Endothelial cell of umbilical vein (primary cell): Measurements from ENCODE around the gene TFDP2. TPM values are rescaled to one million over a fixed set of nuclear protein-coding genes. Genes with fewer than 3 reads are reported as not detected.
"Not testable (repeated sequence)": the region's sequence is repeated elsewhere in the genome, so short reads cannot be mapped to it uniquely, and the experiment has no call there.

Experiments used
- BruUV-seq: library from RNA; stranded (reverse); fragments of 400-500 nt; replicated peaks from 2 replicates; lab custom pipeline; 2021; lab: Mats Ljungman, UMichigan
- CTCF ChIA-PET: fragments of 300-600, 350-600 bp; sonication (Branson Sonifier 250); formaldehyde crosslinking; loops from one replicate; lab custom pipeline; 2021; ENCODE audit warnings: antibody characterized with exemption, inconsistent platforms; lab: Charles Lee
- POLR2A ChIA-PET: fragments of 300-600, 350-600 bp; sonication (Branson Sonifier 250); formaldehyde crosslinking; loops from one replicate; lab custom pipeline; 2021; ENCODE audit warnings: antibody characterized with exemption, inconsistent platforms; lab: Charles Lee
- DNase-seq: peaks from one replicate; pipeline ENCODE4 v3.0.0-alpha.2; 2011; ENCODE audit warnings: low read depth, low spot score
- FAIRE-seq: peaks from 2 replicates; lab custom pipeline; 2011; peaks lifted over from hg19 to GRCh38; lab: Jason Lieb, UNC
- H2AFZ ChIP-seq: 2 replicates; pipeline ENCODE4 v1.6.0; 2012; ENCODE audit warnings: low read depth, low read length, control low read depth, inconsistent platforms
- H3K27ac ChIP-seq: 2 replicates; pipeline ENCODE4 v1.5.1; 2011; ENCODE audit warnings: low read depth, mild to moderate bottlenecking, control low read depth, low read length, moderate library complexity; ENCODE audit not compliant: insufficient read depth
- H3K27me3 ChIP-seq, 2 experiments: 2 replicates each; pipeline versions ENCODE4 v1.6.0 to v1.6.1; 2011; ENCODE audit warnings: low read length in 2 of 2, mixed read lengths in 1 of 2; ENCODE audit not compliant: control insufficient read depth in 2 of 2, insufficient read depth in 2 of 2
- H3K36me3 ChIP-seq, 2 experiments: 2 replicates in 1 of 2; 3 replicates in 1 of 2; pipeline ENCODE4 v1.5.1; 2011; ENCODE audit warnings: low read length in 2 of 2, mild to moderate bottlenecking in 1 of 2, moderate library complexity in 1 of 2; ENCODE audit not compliant: control insufficient read depth in 2 of 2, insufficient read depth in 2 of 2; ENCODE audit errors: extremely low read depth in 1 of 2
- H3K4me1 ChIP-seq: 3 replicates; pipeline ENCODE4 v1.5.1; 2011; ENCODE audit warnings: mild to moderate bottlenecking, low read length; ENCODE audit not compliant: control insufficient read depth, insufficient read depth; ENCODE audit errors: extremely low read depth
- H3K4me2 ChIP-seq: 2 replicates; pipeline ENCODE4 v1.6.1; 2011; ENCODE audit warnings: low read length, control low read depth, mixed read lengths; ENCODE audit not compliant: insufficient read depth
- H3K4me3 ChIP-seq, 3 experiments: fragments of 200-600 bp in 1 of 3; sonication (generic), shearing (Covaris generic) in 1 of 3; replicated peaks in 1 of 3; 2 replicates each; pipeline ENCODE4 v1.5.1; 2011 to 2016; ENCODE audit warnings: control low read depth in 3 of 3, low read length in 3 of 3, mild to moderate bottlenecking in 2 of 3, inconsistent platforms in 1 of 3, low read depth in 1 of 3, moderate library complexity in 1 of 3; ENCODE audit not compliant: insufficient read depth in 1 of 3
- H3K79me2 ChIP-seq: 2 replicates; pipeline ENCODE4 v1.6.0; 2012; ENCODE audit warnings: low read length, inconsistent platforms; ENCODE audit not compliant: control insufficient read depth, insufficient read depth
- H3K9ac ChIP-seq: replicated peaks from 2 replicates; pipeline ENCODE3; 2011; ENCODE audit warnings: low read length, control low read depth; ENCODE audit not compliant: insufficient read depth; ENCODE audit errors: extremely low read depth
- H3K9me1 ChIP-seq: replicated peaks from 3 replicates; pipeline ENCODE4 v1.6.0; 2011; ENCODE audit warnings: mild to moderate bottlenecking, low read length; ENCODE audit not compliant: control insufficient read depth, insufficient read depth; ENCODE audit errors: extremely low read depth
- H3K9me3 ChIP-seq: replicated peaks from 2 replicates; pipeline ENCODE4 v1.5.1; 2012; ENCODE audit warnings: low read length, inconsistent platforms; ENCODE audit not compliant: control insufficient read depth, insufficient read depth
- H4K20me1 ChIP-seq: replicated peaks from 2 replicates; pipeline ENCODE3; 2011; ENCODE audit warnings: mild to moderate bottlenecking, low read length; ENCODE audit not compliant: control insufficient read depth, insufficient read depth; ENCODE audit errors: extremely low read depth
- dilution Hi-C: fragments of 300-500 bp; cut with MboI; formaldehyde crosslinking; loops from one replicate; pipeline ENCODE4 v1.15.0; 2019; ENCODE audit warnings: low sequenced_read_pairs; ENCODE audit not compliant: extremely low pct_ligation_motif_present
- intact Hi-C: fragments of 100-400 bp; cut with micrococcal nuclease; formaldehyde crosslinking; loops from one replicate; pipeline ENCODE4 v1.10.0; 2022
- polyA plus RNA-seq, 4 experiments: library from polyadenylated mRNA; depleted of rRNA in 3 of 4; stranded (reverse) in 3 of 4; unstranded in 1 of 4; fragments of >200 nt; gene quantifications; 2 replicates each; pipeline versions ENCODE4 v1.2.1 to v1.2.3, GENCODE V29; 2011 to 2012; ENCODE audit warnings: missing spikeins in 1 of 4
- total RNA-seq: library from RNA; stranded (reverse); gene quantifications from 2 replicates; pipeline ENCODE4 v1.2.3, GENCODE V29; 2021

Gene TFDP2
- total and polyA plus RNA-seq, 2 donors (not counting 3 experiments of a cell fraction or from before 2014, with no cell fraction given) = 8.5 to 21.5 TPM

DNA sequence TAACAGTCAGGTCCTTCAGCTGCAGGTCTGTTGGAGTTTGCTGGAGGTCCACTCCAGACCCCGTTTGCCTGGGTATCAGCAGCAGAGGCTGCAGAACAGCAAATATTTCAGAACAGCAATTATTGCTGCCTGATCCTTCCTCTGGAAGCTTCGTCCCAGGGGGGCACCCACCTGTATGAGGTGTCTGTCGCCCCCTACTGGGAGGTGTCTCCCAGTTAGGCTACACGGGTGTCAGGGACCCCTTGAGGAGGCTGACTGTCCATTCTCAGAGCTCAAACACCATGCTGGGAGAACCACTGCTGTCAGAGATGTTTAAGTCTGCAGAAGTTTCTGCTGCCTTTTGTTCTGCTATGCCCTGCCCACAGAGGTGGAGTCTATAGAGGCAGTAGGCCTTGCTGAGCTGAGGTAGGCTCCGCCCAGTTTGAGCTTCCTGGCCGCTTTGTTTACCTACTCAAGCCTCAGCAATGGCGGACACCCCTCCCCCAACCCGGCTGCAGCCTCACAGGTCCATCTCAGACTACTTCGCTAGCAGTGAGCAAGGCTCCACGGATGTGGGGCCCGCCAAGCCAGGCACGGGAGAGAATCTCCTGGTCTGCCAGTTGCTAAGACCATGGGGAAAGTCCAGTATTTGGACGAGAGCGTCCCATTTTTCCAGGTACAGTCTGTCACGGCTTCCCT lies 8.6 kb downstream of the TFDP2 start:
- H2AFZ ChIP-seq, H3K4me1 ChIP-seq, BruUV-seq, H4K20me1 ChIP-seq, H3K9ac ChIP-seq, H3K4me3 ChIP-seq, POLR2A ChIA-PET, H3K27me3 ChIP-seq, H3K36me3 ChIP-seq, CTCF ChIA-PET, dilution Hi-C loops, H3K4me2 ChIP-seq, H3K79me2 ChIP-seq, FAIRE-seq, H3K9me1 ChIP-seq, H3K9me3 ChIP-seq, H3K27ac ChIP-seq, intact Hi-C loops, DNase-seq: not testable (repeated sequence)

DNA sequence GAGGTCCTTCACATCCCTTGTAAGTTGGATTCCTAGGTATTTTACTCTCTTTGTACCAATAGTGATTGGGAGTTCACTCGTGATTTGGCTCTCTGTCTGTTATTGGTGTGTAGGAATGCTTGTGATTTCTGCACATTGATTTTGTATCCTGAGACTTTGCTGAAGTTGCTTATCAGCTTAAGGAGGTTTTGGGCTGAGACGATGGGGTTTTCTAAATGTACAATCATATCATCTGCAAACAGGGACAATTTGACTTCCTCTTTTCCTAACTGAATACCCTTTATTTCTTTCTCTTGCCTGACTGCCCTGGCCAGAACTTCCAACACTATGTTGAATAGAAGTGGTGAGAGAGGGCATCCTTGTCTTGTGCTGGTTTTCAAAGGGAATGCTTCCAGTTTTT lies 12.3 kb downstream of the TFDP2 start:
- CTCF ChIA-PET = interaction anchor here (1.1 to 1.9 kb wide), 2 partner anchors 11 to 43 kb away, joined by 3 to 10 read pairs; no protein-coding TSS in a partner anchor
- H3K9ac ChIP-seq, H3K4me2 ChIP-seq, BruUV-seq, DNase-seq, H4K20me1 ChIP-seq, dilution Hi-C loops, H3K36me3 ChIP-seq, POLR2A ChIA-PET, H3K9me3 ChIP-seq, intact Hi-C loops, FAIRE-seq, H3K27ac ChIP-seq, H3K27me3 ChIP-seq, H3K9me1 ChIP-seq, H3K4me3 ChIP-seq, H2AFZ ChIP-seq, H3K79me2 ChIP-seq, H3K4me1 ChIP-seq: not testable (repeated sequence)
